GM18498 (cell line): ENCODE results near the gene HLTF.
A peak's percentile ranks its signal among the peaks of the same experiment; 100 is the strongest.
"Not testable (repeated sequence)": the region's sequence is repeated elsewhere in the genome, so short reads cannot be mapped to it uniquely, and the experiment has no call there.

Source experiments
- ATAC-seq: cut with Tn5 transposase; IDR thresholded peaks from one replicate; pipeline ENCODE4 v1.9.1; 2021; ENCODE audit warnings: mild to moderate bottlenecking, moderate library complexity; ENCODE audit not compliant: unreplicated experiment

Gene HLTF

GRCh38 chr3:149086232-149086988 is at the start of gene HLTF:
HLTF (minus strand) TSS chr3:149086533; CDS start chr3:149086336, 197 bp downstream.
- ATAC-seq: peak; percentile 99

GRCh38 chr3:149134575-149134974 is 48.2 kb upstream of the HLTF start:
- no peak for ATAC-seq

- ATAC-seq: no peak
These were observed 45.3 kb upstream of the HLTF start for GRCh38 chr3:149131589-149131988.

- ATAC-seq: peak; percentile 95
These were observed 43.2 kb upstream of the HLTF start, which contains the start of gene HPS3 for GRCh38 chr3:149129326-149130205. HPS3 (plus strand) TSS chr3:149129638; CDS start chr3:149129724, 86 bp downstream.

- ATAC-seq: no peak
These were observed 42.5 kb upstream of the HLTF start for GRCh38 chr3:149128821-149129220.

- no peak for ATAC-seq
These were observed 36.6 kb upstream of the HLTF start for GRCh38 chr3:149122721-149123578.

GRCh38 chr3:149120051-149120972 is 34.0 kb upstream of the HLTF start:
- ATAC-seq: peak; percentile 71

GRCh38 chr3:149119466-149119865 is 33.1 kb upstream of the HLTF start:
- no peak for ATAC-seq

GRCh38 chr3:149118724-149119123 is 32.4 kb upstream of the HLTF start:
- ATAC-seq: no peak

- ATAC-seq: no peak
These were observed 28.8 kb upstream of the HLTF start for GRCh38 chr3:149115114-149115513.

- ATAC-seq: no peak
These were observed 28.1 kb upstream of the HLTF start for GRCh38 chr3:149114458-149114857.

- no peak for ATAC-seq
These were observed 18.2 kb upstream of the HLTF start for GRCh38 chr3:149104484-149104883.

- ATAC-seq: no peak
These were observed 15.3 kb upstream of the HLTF start for GRCh38 chr3:149101641-149102040.

GRCh38 chr3:149101154-149101553 is 14.8 kb upstream of the HLTF start:
- ATAC-seq: no peak

GRCh38 chr3:149097987-149098386 is 11.7 kb upstream of the HLTF start:
- not testable (repeated sequence) for ATAC-seq

- peak; percentile 85 for ATAC-seq
These were observed 9.2 kb upstream of the HLTF start for GRCh38 chr3:149095487-149095886.

- ATAC-seq: no peak
These were observed 5.7 kb upstream of the HLTF start for GRCh38 chr3:149091983-149092382.

GRCh38 chr3:149090907-149091306 is 4.6 kb upstream of the HLTF start:
- no peak for ATAC-seq

GRCh38 chr3:149090461-149090860 is 4.1 kb upstream of the HLTF start:
- no peak for ATAC-seq

- no peak for ATAC-seq
These were observed 3.1 kb upstream of the HLTF start for GRCh38 chr3:149089395-149089794.
